ENCODE data around the gene FIGN. TPM values are rescaled to one million over a fixed set of nuclear protein-coding genes. Genes with fewer than 3 reads are reported as not detected.
A peak's percentile ranks its signal among the peaks of the same experiment; 100 is the strongest.

Gene FIGN
- total RNA-seq, 1 experiment from 2014 or later = 1.5 TPM

DNA sequence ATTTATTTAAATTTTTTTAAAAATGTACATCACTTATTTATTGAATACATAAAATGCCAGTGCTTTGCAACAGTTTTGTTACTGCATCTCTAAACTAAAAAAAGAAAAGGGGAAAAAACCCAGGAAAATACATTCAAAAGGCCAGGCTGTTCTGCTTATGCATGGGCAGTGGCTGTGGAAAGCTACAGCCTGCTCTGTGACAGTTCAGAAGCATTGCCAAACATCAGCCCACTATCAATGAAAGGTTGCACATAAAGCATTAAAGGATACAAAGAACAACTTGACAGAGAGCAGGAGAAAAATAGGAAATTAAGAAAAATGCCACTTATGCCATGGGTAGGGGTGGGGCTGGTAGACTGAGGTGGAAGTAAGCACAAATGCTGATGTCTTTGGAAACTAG, 128.2 kb downstream of the FIGN start:
- H3K9me2 ChIP-seq (replicated peaks; ENCODE audit: low read length) = no peaks in the 10 kb centered on the region
- TF ChIP-seq EZH2phosphoT487 (IDR thresholded peaks at IDR 0.05; ENCODE audit: borderline replicate concordance, low read length) (no peak), EZH2 (IDR thresholded peaks at IDR 0.05; ENCODE audit: low read length, unreplicated experiment) (no peak)
- TF ChIP-seq, protein P1, sequence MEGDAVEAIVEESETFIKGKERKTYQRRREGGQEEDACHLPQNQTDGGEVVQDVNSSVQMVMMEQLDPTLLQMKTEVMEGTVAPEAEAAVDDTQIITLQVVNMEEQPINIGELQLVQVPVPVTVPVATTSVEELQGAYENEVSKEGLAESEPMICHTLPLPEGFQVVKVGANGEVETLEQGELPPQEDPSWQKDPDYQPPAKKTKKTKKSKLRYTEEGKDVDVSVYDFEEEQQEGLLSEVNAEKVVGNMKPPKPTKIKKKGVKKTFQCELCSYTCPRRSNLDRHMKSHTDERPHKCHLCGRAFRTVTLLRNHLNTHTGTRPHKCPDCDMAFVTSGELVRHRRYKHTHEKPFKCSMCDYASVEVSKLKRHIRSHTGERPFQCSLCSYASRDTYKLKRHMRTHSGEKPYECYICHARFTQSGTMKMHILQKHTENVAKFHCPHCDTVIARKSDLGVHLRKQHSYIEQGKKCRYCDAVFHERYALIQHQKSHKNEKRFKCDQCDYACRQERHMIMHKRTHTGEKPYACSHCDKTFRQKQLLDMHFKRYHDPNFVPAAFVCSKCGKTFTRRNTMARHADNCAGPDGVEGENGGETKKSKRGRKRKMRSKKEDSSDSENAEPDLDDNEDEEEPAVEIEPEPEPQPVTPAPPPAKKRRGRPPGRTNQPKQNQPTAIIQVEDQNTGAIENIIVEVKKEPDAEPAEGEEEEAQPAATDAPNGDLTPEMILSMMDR (conservative IDR thresholded peaks at IDR 0.05; ENCODE audit: low read depth, low read length) = no peak
- no peak overlapping the region for H3K9ac ChIP-seq (ENCODE audit: low read length)
- no peak overlapping the region for H3K27ac ChIP-seq (ENCODE audit: low read length)
- H3K36me3 ChIP-seq (ENCODE audit: low read depth, low read length) = no peaks in the 10 kb centered on the region
- H2AFZ ChIP-seq (ENCODE audit: low read length) = no peak overlapping the region
- BruUV-seq (replicated peaks) = no TSS peak
- no peaks in the 10 kb centered on the region for H4K20me1 ChIP-seq (ENCODE audit: low read length)
- no peaks in the 10 kb centered on the region for H3K9me3 ChIP-seq (ENCODE audit: low read length)
- no peaks in the 10 kb centered on the region for H3K79me2 ChIP-seq (ENCODE audit: low read length)
- H3K4me3 ChIP-seq (ENCODE audit: low read length) = no peak overlapping the region
- POLR2A ChIA-PET (ENCODE audit: unreplicated experiment) = no interaction called here
- CTCF ChIA-PET = no interaction called here
- no peak overlapping the region for H3K4me2 ChIP-seq (ENCODE audit: low read length)
- no peak for ATAC-seq
- H3K27me3 ChIP-seq (ENCODE audit: low read length) = no peaks in the 10 kb centered on the region
- H3K4me1 ChIP-seq (ENCODE audit: insufficient read depth, low read length) = peaks cover 5% of the 10 kb centered on the region; the same call in 1 of the 2 replicates
- DNase-seq = no peak
- no peaks in the 10 kb centered on the region for H3F3A ChIP-seq (ENCODE audit: low read length, unreplicated experiment)
- intact Hi-C loops (cut with micrococcal nuclease) = no loop called here

DNA sequence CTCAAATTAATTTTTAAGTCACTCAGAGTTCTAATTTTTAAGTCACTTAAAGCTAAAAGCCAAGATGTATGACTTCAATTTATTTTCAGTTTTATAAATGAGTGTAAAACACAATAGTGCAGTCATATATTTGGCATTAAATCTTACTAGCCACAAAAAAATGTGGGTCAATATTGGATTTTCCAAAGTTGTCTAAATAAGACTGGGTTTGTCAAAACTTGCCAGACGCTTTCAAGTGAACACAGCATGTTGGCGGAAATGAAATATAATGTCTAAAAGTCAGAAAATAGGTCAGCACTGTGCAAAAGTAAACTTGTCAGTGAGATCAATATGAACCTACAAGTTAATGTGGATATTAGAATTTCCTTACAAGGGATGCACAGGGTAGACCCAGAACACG, 128.9 kb downstream of the FIGN start:
- BruUV-seq (replicated peaks) = no TSS peak
- no peak overlapping the region for H3K9ac ChIP-seq (ENCODE audit: low read length)
- H3K4me2 ChIP-seq (ENCODE audit: low read length) = no peak overlapping the region
- H3K9me2 ChIP-seq (replicated peaks; ENCODE audit: low read length) = no peaks in the 10 kb centered on the region
- H2AFZ ChIP-seq (ENCODE audit: low read length) = no peak overlapping the region
- ChIA-PET CTCF (no interaction called here), POLR2A (ENCODE audit: unreplicated experiment) (no interaction called here)
- peaks cover 5% of the 10 kb centered on the region; the same call in 1 of the 2 replicates for H3K4me1 ChIP-seq (ENCODE audit: insufficient read depth, low read length)
- intact Hi-C loops (cut with micrococcal nuclease) = no loop called here
- no peaks in the 10 kb centered on the region for H3F3A ChIP-seq (ENCODE audit: low read length, unreplicated experiment)
- H4K20me1 ChIP-seq (ENCODE audit: low read length) = no peaks in the 10 kb centered on the region
- H3K27ac ChIP-seq (ENCODE audit: low read length) = no peak overlapping the region
- ATAC-seq = peak; percentile 25; the same call in 1 of the 2 replicates
- DNase-seq = peak; percentile 16
- TF ChIP-seq EZH2 (IDR thresholded peaks at IDR 0.05; ENCODE audit: low read length, unreplicated experiment) (no peak), EZH2phosphoT487 (IDR thresholded peaks at IDR 0.05; ENCODE audit: borderline replicate concordance, low read length) (no peak)
- TF ChIP-seq, protein P1 (conservative IDR thresholded peaks at IDR 0.05; ENCODE audit: low read depth, low read length) = no peak
- H3K79me2 ChIP-seq (ENCODE audit: low read length) = no peaks in the 10 kb centered on the region
- no peaks in the 10 kb centered on the region for H3K9me3 ChIP-seq (ENCODE audit: low read length)
- no peaks in the 10 kb centered on the region for H3K36me3 ChIP-seq (ENCODE audit: low read depth, low read length)
- no peak overlapping the region for H3K4me3 ChIP-seq (ENCODE audit: low read length)
- no peaks in the 10 kb centered on the region for H3K27me3 ChIP-seq (ENCODE audit: low read length)

DNA sequence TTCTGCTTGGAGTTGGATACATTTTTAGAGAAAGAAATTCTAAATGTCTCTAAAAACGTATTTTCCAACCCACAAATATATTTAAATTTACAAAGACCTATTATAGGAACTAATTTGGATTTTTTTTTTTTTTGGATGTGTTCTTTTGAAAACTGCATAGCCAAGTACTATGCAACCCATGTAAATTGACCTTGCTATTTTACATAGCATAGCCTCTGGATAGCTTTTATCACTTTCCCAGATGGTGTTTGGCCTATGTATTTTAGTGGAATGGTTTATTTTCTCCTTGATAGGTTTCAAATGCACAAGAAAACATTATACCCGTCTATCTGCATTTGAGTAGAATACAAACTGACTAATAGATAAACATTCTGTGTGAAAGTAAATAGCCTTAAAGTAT, 130.0 kb downstream of the FIGN start:
- no TSS peak for BruUV-seq (replicated peaks)
- H2AFZ ChIP-seq (ENCODE audit: low read length) = no peak overlapping the region
- no peak overlapping the region for H3K4me2 ChIP-seq (ENCODE audit: low read length)
- no peaks in the 10 kb centered on the region for H3K79me2 ChIP-seq (ENCODE audit: low read length)
- H3F3A ChIP-seq (ENCODE audit: low read length, unreplicated experiment) = no peaks in the 10 kb centered on the region
- H3K4me1 ChIP-seq (ENCODE audit: insufficient read depth, low read length) = peaks cover 7% of the 10 kb centered on the region
- no peak overlapping the region for H3K9ac ChIP-seq (ENCODE audit: low read length)
- POLR2A ChIA-PET (ENCODE audit: unreplicated experiment) = no interaction called here
- no peak for DNase-seq
- H3K9me2 ChIP-seq (replicated peaks; ENCODE audit: low read length) = no peaks in the 10 kb centered on the region
- H4K20me1 ChIP-seq (ENCODE audit: low read length) = no peaks in the 10 kb centered on the region
- H3K36me3 ChIP-seq (ENCODE audit: low read depth, low read length) = no peaks in the 10 kb centered on the region
- no peak for TF ChIP-seq EZH2phosphoT487 (IDR thresholded peaks at IDR 0.05; ENCODE audit: borderline replicate concordance, low read length)
- TF ChIP-seq, protein P1 (conservative IDR thresholded peaks at IDR 0.05; ENCODE audit: low read depth, low read length) = no peak
- CTCF ChIA-PET = no interaction called here
- intact Hi-C loops (cut with micrococcal nuclease) = no loop called here
- no peaks in the 10 kb centered on the region for H3K27me3 ChIP-seq (ENCODE audit: low read length)
- no peak for ATAC-seq
- H3K9me3 ChIP-seq (ENCODE audit: low read length) = no peaks in the 10 kb centered on the region
- no peak overlapping the region for H3K4me3 ChIP-seq (ENCODE audit: low read length)
- no peak overlapping the region for H3K27ac ChIP-seq (ENCODE audit: low read length)
